GM21576 (cell line): ENCODE results near the gene E2F3.

Experiments
- ATAC-seq: cut with Tn5 transposase; IDR thresholded peaks from one replicate; pipeline ENCODE4 v1.9.1; 2021; ENCODE audit warnings: mild to moderate bottlenecking, moderate library complexity; ENCODE audit not compliant: unreplicated experiment

E2F3 gene

DNA sequence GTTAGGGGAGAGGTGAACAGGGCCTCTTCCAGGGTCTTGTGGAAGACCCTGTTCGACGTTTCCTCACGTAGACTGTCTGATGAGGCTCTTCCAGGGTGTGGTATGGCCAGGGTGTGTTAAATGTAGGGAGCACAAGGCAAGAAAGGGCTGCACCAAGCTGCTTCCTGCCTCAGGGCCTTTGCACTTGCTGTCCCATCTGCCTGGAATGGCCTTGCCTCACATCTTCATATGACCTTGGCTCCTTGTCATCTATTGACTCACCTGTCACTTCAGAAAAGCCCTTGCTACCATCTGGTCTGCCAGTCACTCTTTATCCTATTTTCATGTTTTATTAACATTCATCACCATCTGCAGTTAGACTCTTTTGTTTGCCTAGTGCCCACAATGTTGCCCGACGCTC lies 31.0 kb downstream of the E2F3 start:
- no peak for ATAC-seq

DNA sequence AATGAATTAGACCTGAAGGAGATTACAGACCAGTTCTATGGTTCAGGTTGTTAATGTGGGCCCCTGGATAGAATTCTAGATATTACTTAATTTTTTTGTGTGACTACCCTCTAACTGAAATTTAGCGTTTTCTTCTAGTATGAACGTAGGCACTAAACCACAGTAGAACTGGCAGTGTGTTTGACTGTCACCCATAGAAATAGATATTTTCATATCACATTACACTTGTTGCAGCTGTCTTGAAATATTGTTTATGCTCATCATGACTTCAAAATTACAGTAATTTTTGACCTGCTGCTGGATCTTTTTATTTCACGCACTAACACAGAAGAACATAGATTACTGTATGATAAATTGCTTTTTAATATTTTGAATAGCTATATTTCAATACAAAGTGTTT lies 31.6 kb downstream of the E2F3 start:
- ATAC-seq = no peak

DNA sequence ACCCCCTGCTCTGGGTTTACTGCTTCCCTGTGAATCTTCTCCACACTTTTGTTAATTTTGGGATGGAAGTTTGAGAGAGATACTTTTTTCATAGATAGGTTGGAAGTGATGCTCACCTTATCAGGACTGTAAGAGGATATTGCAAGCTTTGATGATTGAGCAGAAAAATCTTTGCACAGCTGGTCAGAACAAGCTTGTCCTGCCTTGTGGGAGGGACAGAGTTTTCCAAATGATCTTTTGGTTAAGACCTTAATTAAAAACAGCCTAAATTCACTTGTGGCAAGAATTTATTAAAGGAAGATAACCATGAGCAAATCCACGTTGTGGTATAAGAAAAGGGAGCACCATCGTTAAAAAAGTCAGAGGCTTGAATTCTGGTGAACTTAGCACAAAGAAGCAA lies 32.2 kb downstream of the E2F3 start:
- no peak for ATAC-seq

DNA sequence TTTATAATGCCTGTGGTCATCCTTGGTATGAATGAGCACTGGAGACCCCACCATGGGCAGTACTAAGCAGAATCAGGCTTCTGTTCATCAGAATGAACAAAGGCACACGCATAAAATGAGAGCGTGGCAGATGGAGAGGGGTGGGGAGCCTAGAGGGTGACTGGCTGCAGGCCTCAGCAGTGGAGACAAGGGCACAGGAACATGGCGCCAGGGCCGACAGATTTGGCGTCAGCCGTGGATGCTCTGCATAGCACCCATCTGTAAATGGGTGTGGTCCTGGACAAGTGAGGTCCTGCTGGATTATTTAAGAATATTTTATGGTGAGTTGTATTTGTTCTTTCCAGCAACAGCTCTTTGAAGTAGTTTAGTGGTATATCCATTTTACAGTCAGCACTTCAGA lies 33.1 kb downstream of the E2F3 start:
- ATAC-seq = no peak

DNA sequence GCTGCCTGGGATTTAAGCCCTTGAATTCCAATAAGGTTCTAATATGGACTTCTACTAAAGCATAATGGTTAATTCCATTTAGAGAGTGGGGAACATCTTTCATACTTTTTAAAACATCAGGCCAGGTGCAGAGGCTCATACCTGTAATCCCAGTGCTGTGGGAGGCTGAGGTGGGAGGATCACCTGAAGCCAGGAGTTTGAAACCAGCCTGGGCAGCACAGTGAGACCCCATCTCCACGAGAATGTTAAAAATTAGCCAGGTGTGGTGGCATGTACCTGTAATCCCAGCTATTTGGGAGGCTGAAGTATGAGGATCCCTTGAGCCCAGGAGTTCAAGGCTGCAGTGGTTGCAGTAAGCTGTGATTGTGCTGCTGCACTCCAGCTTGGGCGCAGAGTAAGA lies 35.0 kb downstream of the E2F3 start:
- no peak for ATAC-seq

DNA sequence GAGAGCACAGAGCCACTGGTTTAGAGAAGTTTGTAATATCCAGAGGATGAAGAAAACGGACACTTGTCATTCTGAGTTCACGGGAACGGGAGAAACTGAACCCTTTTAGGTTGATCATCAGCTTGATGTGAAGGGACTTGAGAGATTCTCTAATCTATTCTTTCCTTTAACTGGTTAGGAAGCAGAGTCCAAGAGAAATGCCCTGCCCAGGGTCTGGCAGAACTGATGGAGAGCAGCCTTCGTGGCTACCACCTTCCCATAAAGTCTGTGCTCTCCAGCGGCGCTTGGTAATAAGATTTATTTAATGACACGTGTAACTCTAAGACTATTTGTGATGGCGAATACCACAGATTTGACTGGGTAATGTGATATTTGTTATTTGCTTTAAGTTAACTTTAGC lies 36.0 kb downstream of the E2F3 start:
- ATAC-seq = no peak

DNA sequence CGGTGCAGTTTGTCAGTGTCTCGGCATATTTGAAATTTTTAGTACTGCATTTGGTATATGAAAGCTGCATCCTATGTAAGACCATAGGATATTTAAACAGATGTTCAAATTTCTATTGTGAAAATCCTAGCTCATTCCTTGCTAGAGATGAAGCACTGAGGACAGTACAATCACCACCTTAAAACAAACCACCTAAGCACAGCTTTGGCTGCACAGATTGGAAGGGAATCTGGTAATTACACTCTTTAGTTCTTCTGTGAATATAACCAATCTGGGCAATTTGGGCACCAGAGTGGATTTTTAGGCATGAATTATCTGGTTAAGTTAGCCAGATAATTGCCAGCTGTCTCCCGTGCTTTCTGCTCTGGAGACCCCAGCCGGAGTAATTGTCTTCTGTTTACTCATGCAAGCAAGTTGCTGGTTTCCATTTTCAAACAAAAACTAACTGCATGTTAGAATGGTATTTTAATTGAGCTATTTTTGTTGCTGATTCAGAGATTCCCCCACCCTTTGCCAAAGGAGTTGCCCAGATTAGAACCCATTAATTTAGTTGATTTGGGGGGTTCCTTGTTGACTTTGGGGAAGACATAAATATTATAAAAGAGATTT lies 36.9 kb downstream of the E2F3 start:
- no peak for ATAC-seq

DNA sequence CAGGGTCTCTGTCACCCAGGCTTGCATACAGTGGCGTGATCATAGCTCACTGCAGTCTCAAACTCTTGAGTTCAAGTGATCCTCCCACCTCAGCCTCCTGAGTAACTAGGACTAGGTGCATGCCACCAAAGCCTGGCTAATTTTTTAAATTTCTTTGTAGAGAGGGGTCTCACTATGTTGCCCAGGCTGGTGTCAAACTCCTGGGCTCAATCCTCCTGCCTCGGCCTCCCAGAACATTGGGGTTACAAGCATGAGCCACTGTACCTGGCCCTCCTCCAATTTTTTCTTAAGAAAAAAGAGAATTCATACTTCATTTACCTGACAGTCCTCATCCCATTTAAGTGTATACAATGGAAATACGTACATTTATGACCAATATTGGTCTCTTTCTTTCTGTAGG lies 37.9 kb downstream of the E2F3 start:
- ATAC-seq = no peak

DNA sequence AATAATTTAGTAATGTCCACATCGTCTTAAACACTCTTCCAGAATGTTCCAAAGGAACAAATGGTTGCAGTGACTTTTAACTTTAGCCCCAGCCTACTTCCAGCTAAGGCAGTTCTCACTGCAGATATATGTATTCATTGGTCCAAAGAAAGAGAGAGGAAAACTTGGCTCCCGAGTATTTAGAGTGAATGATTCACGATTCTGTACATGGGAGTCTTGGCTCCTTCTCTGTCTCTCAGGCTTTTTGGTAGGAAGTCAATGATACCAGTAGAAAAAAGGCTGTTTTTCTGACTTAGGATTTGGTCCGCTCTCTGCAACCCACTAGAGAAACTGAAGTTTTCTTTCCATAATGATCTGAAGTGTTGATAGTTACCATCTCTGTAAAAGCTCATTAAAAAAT lies 38.6 kb downstream of the E2F3 start:
- ATAC-seq = no peak

DNA sequence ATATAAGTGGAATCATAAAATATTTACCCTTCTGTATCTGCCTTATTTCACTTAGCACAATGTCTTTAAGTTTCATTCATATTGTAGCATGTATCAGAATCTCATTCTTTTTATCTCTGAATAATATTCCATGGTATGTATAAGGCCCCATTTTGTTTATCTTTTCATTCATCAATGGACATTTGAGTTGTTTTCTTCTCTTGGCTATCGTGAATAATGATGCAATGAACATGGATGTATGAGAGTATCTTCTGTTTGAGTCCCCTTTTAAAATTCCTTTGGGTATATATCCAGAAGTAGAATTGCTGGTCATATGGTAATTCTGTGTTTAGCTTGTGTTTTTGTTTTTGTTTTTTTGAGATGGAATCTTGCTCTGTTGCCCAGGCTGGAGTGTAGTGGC lies 39.6 kb downstream of the E2F3 start:
- no peak for ATAC-seq

DNA sequence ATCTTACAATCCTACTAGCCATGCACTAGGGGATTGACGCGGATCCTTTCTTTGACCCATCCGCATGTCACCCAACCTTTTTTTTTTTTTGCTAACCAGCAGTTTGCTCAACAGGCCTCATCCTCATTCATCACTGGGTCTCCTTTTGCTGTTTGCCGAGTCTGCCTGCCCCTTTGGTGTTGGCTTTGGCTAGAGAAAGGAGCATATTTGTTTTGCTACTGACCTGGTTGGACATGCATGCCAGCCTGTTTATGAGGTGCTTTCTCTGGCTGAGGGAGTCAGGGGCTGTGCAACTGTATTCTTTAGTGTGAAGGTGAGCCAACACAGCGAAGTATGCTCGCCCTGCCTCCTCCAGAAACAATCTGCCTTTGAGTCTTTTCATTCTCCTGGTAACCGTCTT lies 40.2 kb downstream of the E2F3 start:
- ATAC-seq = no peak

DNA sequence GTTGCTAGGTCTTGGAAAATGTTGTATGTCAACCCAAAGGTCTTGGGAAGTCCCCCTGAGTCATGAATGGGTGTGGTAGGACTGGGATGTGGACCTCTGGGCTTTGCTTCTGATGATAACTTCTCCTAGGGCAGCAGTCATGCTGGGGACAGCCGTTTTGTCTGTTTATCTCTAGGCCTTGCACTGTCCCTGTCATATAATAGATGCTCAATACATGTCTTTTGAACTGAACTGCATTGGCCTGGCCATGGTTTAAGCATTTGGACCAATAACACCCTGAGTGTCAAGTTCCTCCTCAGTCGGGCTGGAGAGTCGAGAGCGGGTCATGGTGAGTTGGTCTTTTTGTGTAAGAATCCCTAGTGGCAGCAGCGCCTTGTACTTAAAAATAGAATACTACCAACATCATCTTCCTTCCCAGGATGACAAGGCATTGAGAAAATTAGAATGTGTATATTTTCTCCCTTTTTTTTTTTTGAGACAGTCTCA lies 43.1 kb downstream of the E2F3 start:
- ATAC-seq = no peak

DNA sequence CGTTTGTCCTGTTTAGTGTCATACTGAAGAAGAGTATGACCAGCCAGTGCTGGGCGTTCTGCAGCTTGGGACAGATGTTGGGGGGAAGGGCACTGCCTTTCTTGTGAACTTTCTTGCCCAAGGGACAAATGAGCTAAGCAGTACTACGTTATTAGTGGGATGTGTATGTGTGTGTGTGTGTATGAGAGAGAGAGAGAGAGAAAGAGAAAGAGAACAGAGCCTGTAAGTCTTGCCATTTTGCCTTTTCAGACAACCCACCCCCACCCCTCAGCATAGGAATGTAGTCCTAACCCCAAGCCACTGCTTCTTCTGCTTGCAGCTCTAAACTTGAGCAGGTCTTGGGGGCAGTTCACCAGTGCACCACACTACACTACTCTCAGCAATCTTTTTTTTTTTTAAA lies 45.5 kb downstream of the E2F3 start:
- ATAC-seq = no peak

DNA sequence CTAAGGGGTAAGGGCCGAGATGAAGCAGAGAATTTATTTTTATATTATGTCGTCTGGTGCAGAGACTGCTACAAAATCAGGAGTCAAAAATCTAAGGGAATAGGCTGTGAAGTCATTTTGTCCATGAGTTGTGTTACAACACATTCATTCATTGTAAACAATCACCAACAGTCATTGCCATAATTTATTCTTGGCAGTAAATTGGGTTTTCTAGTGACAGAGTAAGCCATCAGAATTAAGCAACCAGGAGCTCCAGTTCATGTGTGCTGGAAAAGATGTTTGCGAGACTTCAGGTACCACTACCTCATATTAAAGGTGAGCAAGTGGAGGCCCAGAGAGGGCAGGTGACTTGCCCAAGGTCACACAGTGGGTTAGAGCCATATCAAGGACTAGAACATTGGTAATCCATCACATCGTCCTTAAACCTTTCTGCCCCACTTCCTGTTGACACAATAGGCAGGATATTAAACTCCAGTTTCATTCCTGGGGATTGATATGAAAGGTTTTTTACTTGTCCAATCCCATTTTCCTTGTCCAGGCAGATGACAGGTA lies 46.0 kb downstream of the E2F3 start:
- no peak for ATAC-seq

DNA sequence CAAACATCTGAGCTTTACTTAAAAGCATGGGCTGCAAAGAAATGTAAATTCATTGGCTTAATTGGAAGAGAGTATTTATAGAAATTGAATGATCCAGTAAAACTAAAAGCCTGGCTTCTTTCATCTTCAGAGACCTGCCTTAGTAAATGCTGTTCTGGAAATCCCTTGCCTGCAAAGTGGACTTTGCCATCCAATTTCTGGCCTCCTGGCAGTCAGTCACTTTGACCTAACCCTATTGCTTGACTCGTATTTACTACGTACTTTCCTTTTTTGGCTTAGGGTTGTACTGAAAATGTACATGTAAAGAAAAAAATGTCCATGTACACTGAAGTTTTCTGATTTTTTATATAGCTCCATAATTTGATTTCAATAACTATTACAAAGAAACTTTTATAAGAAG lies 47.1 kb downstream of the E2F3 start:
- no peak for ATAC-seq

DNA sequence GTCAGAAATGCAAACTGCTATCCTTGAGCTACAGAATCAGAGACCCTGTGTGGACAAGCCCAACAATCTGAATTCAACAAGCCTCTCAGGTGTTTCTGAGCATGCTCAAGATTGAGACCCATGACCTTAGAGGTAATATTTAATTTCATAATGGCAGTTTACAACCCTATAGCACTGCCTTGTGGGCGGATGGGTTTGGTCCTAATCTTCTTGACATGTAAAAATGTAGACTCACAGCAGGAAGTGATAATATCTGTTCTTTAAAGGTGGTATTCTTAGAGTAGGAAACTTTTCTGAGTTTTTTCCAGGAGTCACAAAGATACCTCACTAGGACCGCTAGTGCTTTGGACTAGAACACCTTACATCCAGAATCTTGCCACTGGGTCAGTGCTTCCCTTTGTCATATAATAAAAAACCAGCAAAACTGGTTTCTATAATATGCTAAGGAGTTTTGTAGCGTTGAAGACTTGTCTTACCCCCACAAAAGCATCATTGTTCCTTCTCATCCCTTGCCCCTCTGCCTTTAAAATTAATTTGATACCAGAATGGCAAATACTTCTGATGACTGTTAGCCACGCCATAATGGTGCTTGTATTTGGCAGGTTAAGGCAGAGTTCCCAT lies 52.6 kb downstream of the E2F3 start:
- ATAC-seq = no peak

DNA sequence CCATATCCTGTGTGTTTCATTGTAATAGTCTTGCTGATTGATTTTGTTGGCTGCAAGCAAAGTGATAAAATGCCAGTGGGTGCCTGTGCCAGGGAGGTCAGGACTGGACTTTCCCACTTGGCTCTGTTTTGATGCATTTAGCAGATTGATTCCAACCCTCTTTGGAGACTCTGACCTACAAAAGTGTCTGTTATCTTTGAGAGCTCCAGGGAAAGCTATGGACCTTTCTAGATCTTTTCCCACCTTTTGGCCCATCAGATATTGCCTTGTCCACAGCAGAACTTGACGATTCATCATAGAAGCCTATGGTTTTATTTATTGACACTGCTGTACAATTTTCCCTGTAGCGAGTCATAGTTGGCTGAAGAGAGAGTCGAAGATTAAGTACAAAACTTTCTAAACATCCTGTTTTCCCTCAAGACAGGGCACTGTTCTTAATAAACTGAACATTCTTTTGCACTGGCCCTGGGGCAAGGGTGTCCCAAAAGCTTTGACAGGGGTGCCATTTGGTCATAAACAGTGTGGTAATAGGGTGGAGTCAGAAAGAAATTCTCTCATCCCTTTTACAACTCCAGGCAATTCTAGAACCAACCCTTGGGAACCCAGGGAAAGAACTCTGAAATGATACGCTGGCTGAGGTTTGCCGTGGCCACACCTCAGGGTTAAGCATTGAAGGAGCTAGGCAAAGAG lies 53.7 kb downstream of the E2F3 start:
- no peak for ATAC-seq

DNA sequence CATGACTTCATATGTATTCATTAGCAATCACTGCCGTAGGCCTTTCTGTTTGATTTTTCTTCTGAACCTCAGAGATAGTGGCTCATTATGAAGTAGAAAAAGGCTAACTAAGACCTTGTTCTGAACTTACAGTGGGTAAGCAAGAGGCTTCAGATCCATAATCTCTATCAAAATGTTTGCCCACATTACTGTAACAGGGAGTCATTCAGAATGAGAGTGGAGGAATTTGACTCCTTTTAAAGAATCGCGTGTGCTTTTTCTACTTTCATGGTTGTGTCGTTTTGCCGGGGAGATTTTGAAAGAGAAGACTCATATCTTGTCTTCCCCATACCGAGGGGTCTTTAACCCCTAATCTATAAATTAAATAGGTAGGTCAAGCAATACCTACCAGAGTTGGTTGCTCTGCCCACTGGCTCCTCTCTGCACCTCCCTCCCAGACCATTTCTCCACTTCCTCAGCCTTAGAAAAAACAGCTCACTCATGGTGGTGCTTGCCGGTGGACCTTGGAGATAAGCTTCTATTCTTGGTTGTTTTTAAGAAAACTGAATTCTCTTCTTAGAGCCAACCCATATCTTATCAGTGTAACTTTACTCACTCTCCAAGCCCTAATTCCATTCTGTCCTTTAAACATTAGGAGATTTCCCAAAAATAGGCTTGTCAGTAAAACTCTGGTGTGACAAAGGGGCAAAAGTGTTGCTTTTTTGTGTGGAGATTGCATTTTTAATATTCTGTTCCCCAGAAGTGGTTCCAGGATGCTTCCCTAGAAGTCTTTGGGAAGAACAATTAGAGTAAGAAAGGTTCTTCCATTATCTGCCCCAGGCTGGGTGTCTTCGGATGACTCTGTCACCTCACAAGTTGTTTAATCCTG lies 56.6 kb downstream of the E2F3 start:
- ATAC-seq = no peak

DNA sequence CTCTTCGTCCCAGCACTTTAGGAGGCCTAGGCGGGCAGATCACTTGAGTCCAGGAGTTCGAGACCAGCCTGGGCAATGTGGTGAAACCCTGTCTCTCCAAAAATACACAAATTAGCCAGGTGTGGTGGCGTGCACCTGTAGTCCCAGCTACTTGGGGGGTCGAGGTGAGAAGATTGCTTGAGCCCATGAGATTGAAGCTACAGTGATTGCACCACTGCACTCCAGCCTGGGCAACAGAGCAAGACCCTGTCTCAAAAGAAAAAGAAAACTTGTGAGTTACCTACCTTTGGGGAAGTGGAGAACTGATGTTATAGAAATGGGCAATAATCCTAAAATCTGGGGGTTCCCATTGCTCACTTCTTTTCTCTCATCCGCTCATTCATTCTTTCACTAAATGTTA lies 58.0 kb downstream of the E2F3 start:
- ATAC-seq = no peak

DNA sequence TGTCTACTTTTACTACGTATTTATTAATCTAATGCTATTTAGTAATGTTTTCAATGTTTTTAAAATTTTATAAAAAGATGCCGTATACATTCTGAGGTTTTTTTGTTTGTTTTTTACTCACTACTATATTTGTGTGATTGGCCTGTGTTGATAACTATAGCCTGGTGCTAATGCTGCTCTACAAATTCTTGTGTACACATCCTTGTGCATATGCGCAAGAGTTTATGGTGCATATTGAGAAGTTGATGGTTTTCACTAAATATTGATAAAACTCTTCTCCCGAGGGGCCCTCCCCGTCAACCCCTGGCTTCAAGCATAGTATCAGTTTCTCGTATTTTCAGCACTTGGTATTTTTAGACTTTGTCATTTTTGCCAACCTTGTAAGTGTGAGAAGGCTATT lies 59.9 kb downstream of the E2F3 start:
- ATAC-seq = no peak

DNA sequence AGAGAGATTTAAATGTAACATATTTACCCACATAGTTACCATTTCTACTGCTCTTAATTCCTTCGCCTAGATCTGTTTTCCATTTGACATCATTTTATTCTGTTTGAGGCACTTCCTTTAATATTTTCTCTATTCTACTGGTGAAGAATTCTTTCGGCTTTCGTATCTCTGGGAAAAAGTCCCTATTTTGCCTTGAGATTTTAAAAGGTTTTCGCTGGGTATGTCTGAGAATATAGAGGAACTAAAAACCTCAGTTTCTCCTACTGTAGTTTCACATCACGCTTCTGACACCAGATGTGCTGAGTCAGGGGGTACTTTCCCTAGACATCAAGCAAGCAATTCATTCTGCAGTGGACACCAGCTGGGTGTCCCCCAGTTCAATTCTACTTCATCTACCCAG lies 61.7 kb downstream of the E2F3 start:
- peak; percentile 50 for ATAC-seq
